ENCODE measurements around the gene SHE. TPM values are rescaled to one million over a fixed set of nuclear protein-coding genes. Genes with fewer than 3 reads are reported as not detected.

SHE gene
- total RNA-seq, 1 experiment from 2014 or later: 0.79 TPM

DNA sequence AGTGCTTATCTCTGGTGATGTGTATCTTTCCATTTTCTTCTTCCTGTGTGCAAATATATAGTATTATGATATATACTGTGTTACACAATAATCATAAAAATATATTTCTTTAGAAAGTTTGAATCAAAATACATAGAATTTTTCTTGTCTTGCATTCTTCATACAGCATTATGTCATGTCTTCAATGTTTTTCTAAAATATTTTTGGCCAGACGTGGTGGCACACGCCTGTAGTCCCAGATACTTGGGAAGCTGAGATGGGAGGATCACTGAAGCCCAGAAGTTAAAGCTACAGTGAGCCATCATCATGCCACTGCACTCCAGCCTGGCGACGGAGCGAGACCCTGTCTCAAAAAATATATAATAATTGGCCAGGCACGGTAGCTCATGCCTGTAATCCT lies 55.4 kb downstream of the SHE start (continued):
- TF ChIP-seq SMAD4 (CRISPR knock-in tag; IDR thresholded peaks at IDR 0.05): no peak
- no peak for TF ChIP-seq ZNF232 (CRISPR knock-in tag; IDR thresholded peaks at IDR 0.05)
- TF ChIP-seq JUN (CRISPR knock-in tag; IDR thresholded peaks at IDR 0.05): no peak
- TF ChIP-seq, protein P1, sequence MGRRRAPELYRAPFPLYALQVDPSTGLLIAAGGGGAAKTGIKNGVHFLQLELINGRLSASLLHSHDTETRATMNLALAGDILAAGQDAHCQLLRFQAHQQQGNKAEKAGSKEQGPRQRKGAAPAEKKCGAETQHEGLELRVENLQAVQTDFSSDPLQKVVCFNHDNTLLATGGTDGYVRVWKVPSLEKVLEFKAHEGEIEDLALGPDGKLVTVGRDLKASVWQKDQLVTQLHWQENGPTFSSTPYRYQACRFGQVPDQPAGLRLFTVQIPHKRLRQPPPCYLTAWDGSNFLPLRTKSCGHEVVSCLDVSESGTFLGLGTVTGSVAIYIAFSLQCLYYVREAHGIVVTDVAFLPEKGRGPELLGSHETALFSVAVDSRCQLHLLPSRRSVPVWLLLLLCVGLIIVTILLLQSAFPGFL (CRISPR knock-in tag; IDR thresholded peaks at IDR 0.05; ENCODE audit: borderline replicate concordance): no peak
- TF ChIP-seq ESRRA (CRISPR knock-in tag; IDR thresholded peaks at IDR 0.05; ENCODE audit: borderline replicate concordance): no peak
- TF ChIP-seq IRF1 (CRISPR knock-in tag; IDR thresholded peaks at IDR 0.05): no peak
- TF ChIP-seq FOXP1 (CRISPR knock-in tag; IDR thresholded peaks at IDR 0.05; ENCODE audit: borderline replicate concordance): no peak
- TF ChIP-seq GABPB1 (CRISPR knock-in tag; IDR thresholded peaks at IDR 0.05): no peak
- no peak for TF ChIP-seq TP53 (CRISPR knock-in tag; IDR thresholded peaks at IDR 0.05)
- no peak for TF ChIP-seq OVOL2 (CRISPR knock-in tag; IDR thresholded peaks at IDR 0.05; ENCODE audit: borderline replicate concordance)
- TF ChIP-seq, protein P2, sequence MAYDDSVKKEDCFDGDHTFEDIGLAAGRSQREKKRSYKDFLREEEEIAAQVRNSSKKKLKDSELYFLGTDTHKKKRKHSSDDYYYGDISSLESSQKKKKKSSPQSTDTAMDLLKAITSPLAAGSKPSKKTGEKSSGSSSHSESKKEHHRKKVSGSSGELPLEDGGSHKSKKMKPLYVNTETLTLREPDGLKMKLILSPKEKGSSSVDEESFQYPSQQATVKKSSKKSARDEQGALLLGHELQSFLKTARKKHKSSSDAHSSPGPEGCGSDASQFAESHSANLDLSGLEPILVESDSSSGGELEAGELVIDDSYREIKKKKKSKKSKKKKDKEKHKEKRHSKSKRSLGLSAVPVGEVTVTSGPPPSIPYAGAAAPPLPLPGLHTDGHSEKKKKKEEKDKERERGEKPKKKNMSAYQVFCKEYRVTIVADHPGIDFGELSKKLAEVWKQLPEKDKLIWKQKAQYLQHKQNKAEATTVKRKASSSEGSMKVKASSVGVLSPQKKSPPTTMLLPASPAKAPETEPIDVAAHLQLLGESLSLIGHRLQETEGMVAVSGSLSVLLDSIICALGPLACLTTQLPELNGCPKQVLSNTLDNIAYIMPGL (CRISPR knock-in tag; IDR thresholded peaks at IDR 0.05): no peak
- TF ChIP-seq MYBL2 (CRISPR knock-in tag; IDR thresholded peaks at IDR 0.05): no peak
- no peak for TF ChIP-seq SP1 (CRISPR knock-in tag; conservative IDR thresholded peaks at IDR 0.05)
- no peak for TF ChIP-seq ERG (CRISPR knock-in tag; IDR thresholded peaks at IDR 0.05)

GRCh38 chr1:154446292-154446691 lies 55.9 kb downstream of the SHE start:
- no peak for ATAC-seq
- Mint-ChIP-seq H3K36me3 (no peaks in the 10 kb centered on the region), H3K4me3 (no peak overlapping the region), H3K27ac (no peak overlapping the region), H3K9me3 (no peaks in the 10 kb centered on the region), H3K4me1 (peaks cover 5% of the 10 kb centered on the region), H3K27me3 (ENCODE audit: low read depth) (no peaks in the 10 kb centered on the region)
- DNase-seq (ENCODE audit: low spot score): no peak
- TF ChIP-seq ATF1 (CRISPR knock-in tag; IDR thresholded peaks at IDR 0.05): no peak
- CTCF ChIA-PET: no interaction called here
- POLR2A ChIA-PET: no interaction called here

DNA sequence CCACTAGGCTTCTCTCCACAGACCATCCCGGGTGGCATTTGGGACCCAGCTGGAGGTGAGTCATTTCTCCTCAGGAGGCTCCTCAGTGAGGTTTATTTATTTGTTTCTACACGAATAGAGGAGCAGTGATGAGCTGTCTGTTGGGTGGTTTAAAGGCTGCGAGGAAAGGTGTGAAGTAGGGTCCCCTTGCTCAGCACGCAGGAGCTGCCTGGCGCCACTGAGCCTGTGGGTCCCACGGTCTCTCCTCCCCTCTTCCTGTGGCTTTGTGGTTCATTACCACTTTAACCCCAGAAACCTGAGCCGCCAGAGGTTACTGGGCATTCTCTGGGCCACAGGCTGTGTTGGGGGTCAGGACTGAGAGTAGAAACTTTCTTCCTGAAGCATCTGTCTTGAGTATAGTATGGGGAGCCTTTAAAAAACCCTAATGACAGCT lies 57.2 kb downstream of the SHE start:
- CTCF ChIA-PET: interaction anchor here (0.6 to 2.0 kb wide), 3 partner anchors 12 to 316 kb away, joined by 3 to 8 read pairs (median 7); no protein-coding TSS in a partner anchor
- Mint-ChIP-seq H3K4me3 (no peak overlapping the region), H3K9me3 (no peaks in the 10 kb centered on the region), H3K4me1 (peaks cover 5% of the 10 kb centered on the region), H3K27ac (no peak overlapping the region), H3K36me3 (no peaks in the 10 kb centered on the region), H3K27me3 (ENCODE audit: low read depth) (no peaks in the 10 kb centered on the region)
- POLR2A ChIA-PET: no interaction called here
- DNase-seq (ENCODE audit: low spot score): no peak
- ATAC-seq: no peak
- TF ChIP-seq, protein P3, sequence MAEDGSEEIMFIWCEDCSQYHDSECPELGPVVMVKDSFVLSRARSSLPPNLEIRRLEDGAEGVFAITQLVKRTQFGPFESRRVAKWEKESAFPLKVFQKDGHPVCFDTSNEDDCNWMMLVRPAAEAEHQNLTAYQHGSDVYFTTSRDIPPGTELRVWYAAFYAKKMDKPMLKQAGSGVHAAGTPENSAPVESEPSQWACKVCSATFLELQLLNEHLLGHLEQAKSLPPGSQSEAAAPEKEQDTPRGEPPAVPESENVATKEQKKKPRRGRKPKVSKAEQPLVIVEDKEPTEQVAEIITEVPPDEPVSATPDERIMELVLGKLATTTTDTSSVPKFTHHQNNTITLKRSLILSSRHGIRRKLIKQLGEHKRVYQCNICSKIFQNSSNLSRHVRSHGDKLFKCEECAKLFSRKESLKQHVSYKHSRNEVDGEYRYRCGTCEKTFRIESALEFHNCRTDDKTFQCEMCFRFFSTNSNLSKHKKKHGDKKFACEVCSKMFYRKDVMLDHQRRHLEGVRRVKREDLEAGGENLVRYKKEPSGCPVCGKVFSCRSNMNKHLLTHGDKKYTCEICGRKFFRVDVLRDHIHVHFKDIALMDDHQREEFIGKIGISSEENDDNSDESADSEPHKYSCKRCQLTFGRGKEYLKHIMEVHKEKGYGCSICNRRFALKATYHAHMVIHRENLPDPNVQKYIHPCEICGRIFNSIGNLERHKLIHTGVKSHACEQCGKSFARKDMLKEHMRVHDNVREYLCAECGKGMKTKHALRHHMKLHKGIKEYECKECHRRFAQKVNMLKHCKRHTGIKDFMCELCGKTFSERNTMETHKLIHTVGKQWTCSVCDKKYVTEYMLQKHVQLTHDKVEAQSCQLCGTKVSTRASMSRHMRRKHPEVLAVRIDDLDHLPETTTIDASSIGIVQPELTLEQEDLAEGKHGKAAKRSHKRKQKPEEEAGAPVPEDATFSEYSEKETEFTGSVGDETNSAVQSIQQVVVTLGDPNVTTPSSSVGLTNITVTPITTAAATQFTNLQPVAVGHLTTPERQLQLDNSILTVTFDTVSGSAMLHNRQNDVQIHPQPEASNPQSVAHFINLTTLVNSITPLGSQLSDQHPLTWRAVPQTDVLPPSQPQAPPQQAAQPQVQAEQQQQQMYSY (CRISPR knock-in tag; IDR thresholded peaks at IDR 0.05): no peak
- no peak for TF ChIP-seq GTF2I (CRISPR knock-in tag; conservative IDR thresholded peaks at IDR 0.05)
- no peak for TF ChIP-seq IRF1 (CRISPR knock-in tag; IDR thresholded peaks at IDR 0.05)
- no peak for TF ChIP-seq CREM (CRISPR knock-in tag; IDR thresholded peaks at IDR 0.05)
- TF ChIP-seq NR3C1 (CRISPR knock-in tag; conservative IDR thresholded peaks at IDR 0.05; ENCODE audit: low read depth): no peak
- TF ChIP-seq MYBL2 (CRISPR knock-in tag; IDR thresholded peaks at IDR 0.05): no peak
- TF ChIP-seq, protein P4, sequence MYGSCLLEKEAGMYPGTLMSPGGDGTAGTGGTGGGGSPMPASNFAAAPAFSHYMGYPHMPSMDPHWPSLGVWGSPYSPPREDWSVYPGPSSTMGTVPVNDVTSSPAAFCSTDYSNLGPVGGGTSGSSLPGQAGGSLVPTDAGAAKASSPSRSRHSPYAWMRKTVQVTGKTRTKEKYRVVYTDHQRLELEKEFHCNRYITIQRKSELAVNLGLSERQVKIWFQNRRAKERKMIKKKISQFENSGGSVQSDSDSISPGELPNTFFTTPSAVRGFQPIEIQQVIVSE (CRISPR knock-in tag; IDR thresholded peaks at IDR 0.05; ENCODE audit: borderline replicate concordance): no peak
- TF ChIP-seq, protein P1 (CRISPR knock-in tag; IDR thresholded peaks at IDR 0.05; ENCODE audit: borderline replicate concordance): no peak
- TF ChIP-seq, protein P5, sequence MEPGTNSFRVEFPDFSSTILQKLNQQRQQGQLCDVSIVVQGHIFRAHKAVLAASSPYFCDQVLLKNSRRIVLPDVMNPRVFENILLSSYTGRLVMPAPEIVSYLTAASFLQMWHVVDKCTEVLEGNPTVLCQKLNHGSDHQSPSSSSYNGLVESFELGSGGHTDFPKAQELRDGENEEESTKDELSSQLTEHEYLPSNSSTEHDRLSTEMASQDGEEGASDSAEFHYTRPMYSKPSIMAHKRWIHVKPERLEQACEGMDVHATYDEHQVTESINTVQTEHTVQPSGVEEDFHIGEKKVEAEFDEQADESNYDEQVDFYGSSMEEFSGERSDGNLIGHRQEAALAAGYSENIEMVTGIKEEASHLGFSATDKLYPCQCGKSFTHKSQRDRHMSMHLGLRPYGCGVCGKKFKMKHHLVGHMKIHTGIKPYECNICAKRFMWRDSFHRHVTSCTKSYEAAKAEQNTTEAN (CRISPR knock-in tag; IDR thresholded peaks at IDR 0.05): no peak
- TF ChIP-seq ZNF232 (CRISPR knock-in tag; IDR thresholded peaks at IDR 0.05): no peak
